HEK293T (cell line): ENCODE data around the gene PTP4A2.

ENCODE experiments used
- ARNT ChIP-seq: fragments of 450-650 bp; IDR thresholded peaks from 2 replicates; pipeline ENCODE4 v1.6.1; 2017; ENCODE audit warnings: mild to moderate bottlenecking
- BHLHE40 ChIP-seq: fragments of 450-650 bp; IDR thresholded peaks from 2 replicates; pipeline ENCODE4 v1.6.1; 2016; ENCODE audit warnings: mild to moderate bottlenecking, moderate library complexity, borderline replicate concordance
- ELF4 ChIP-seq: fragments of 450-650 bp; IDR thresholded peaks from 2 replicates; pipeline ENCODE4 v1.6.1; 2017; ENCODE audit warnings: antibody characterized with exemption
- FOXA1 ChIP-seq: fragments of 450-650 bp; IDR thresholded peaks from 2 replicates; pipeline ENCODE4 v1.6.1; 2016; ENCODE audit warnings: mild to moderate bottlenecking
- FOXK2 ChIP-seq: fragments of 450-650 bp; IDR thresholded peaks from 2 replicates; pipeline ENCODE4 v1.6.1; 2016; ENCODE audit warnings: mild to moderate bottlenecking
- FOXM1 ChIP-seq: fragments of 450-650 bp; IDR thresholded peaks from 2 replicates; pipeline ENCODE4 v1.6.1; 2017; ENCODE audit warnings: mild to moderate bottlenecking, borderline replicate concordance
- L3MBTL2 ChIP-seq: fragments of 450-650 bp; conservative IDR thresholded peaks from 2 replicates; pipeline ENCODE4 v1.6.1; 2016; ENCODE audit warnings: mild to moderate bottlenecking
- LEF1 ChIP-seq: fragments of 450-650 bp; IDR thresholded peaks from 2 replicates; pipeline ENCODE4 v1.6.1; 2017; ENCODE audit warnings: mild to moderate bottlenecking, borderline replicate concordance
- NFRKB ChIP-seq: fragments of 450-650 bp; IDR thresholded peaks from 2 replicates; pipeline ENCODE4 v1.6.1; 2016; ENCODE audit warnings: mild to moderate bottlenecking, moderate library complexity
- PKNOX1 ChIP-seq: fragments of 450-650 bp; IDR thresholded peaks from 2 replicates; pipeline ENCODE4 v1.6.1; 2016
- SP1 ChIP-seq: fragments of 450-650 bp; IDR thresholded peaks from 2 replicates; pipeline ENCODE4 v1.6.1; 2017
- SUZ12 ChIP-seq: fragments of 450-650 bp; IDR thresholded peaks from 2 replicates; pipeline ENCODE4 v1.6.1; 2016; ENCODE audit warnings: mild to moderate bottlenecking

GRCh38 chr1:31901838-31902509 is 36.2 kb downstream of the PTP4A2 start:
- TF ChIP-seq BHLHE40: no peak
- no peak for TF ChIP-seq SUZ12
- no peak for TF ChIP-seq LEF1
- TF ChIP-seq FOXA1: no peak
- no peak for TF ChIP-seq FOXM1
- TF ChIP-seq SP1: no peak
- TF ChIP-seq NFRKB: no peak
- no peak for TF ChIP-seq ELF4
- TF ChIP-seq PKNOX1: no peak
- TF ChIP-seq ARNT: no peak
- no peak for TF ChIP-seq L3MBTL2
- TF ChIP-seq FOXK2: no peak
